Calu3 (cell line): ENCODE results near the gene SYP. TPM values are rescaled to one million over a fixed set of nuclear protein-coding genes. Genes with fewer than 3 reads are reported as not detected.
A peak's percentile ranks its signal among the peaks of the same experiment; 100 is the strongest.

Experiments
- BruUV-seq: library from RNA; stranded (reverse); fragments of 400-500 nt; replicated peaks from 2 replicates; lab custom pipeline; 2021; lab: Mats Ljungman, UMichigan
- CTCF ChIA-PET: fragments of 300-600 bp; sonication (Branson Sonifier 250); formaldehyde crosslinking; loops from one replicate; lab custom pipeline; 2022; ENCODE audit warnings: antibody characterized with exemption; lab: Charles Lee
- DNase-seq: peaks from one replicate; pipeline ENCODE4 v3.0.0; 2022
- H3K27ac Mint-ChIP-seq: one replicate; pipeline ENCODE4 v1.8.0; 2022; ENCODE audit warnings: mixed read lengths; ENCODE audit not compliant: unreplicated experiment
- H3K27me3 Mint-ChIP-seq: one replicate; pipeline ENCODE4 v1.8.0; 2022; ENCODE audit warnings: mixed read lengths; ENCODE audit not compliant: unreplicated experiment
- H3K36me3 Mint-ChIP-seq: one replicate; pipeline ENCODE4 v1.8.0; 2022; ENCODE audit warnings: mild to moderate bottlenecking, moderate library complexity, mixed read lengths; ENCODE audit not compliant: insufficient read depth, unreplicated experiment
- H3K4me1 Mint-ChIP-seq: one replicate; pipeline ENCODE4 v1.8.0; 2022; ENCODE audit warnings: mild to moderate bottlenecking, low read depth, mixed read lengths; ENCODE audit not compliant: unreplicated experiment
- H3K4me3 Mint-ChIP-seq: one replicate; pipeline ENCODE4 v1.8.0; 2022; ENCODE audit warnings: mild to moderate bottlenecking, low read depth, moderate library complexity, mixed read lengths; ENCODE audit not compliant: unreplicated experiment
- H3K9me3 Mint-ChIP-seq: one replicate; pipeline ENCODE4 v1.8.0; 2022; ENCODE audit warnings: low read depth, mixed read lengths; ENCODE audit not compliant: unreplicated experiment
- intact Hi-C: fragments of 100-400 bp; cut with micrococcal nuclease; formaldehyde crosslinking; loops from one replicate; pipeline ENCODE4 v1.10.0; 2022; ENCODE audit not compliant: unreplicated experiment
- total RNA-seq: library from RNA; stranded (reverse); gene quantifications from 2 replicates; pipeline ENCODE4 v1.2.3, GENCODE V29; 2022
- TF ChIP-seq, protein P1 (sequence below): fragments of 200-600 bp; IDR thresholded peaks from one replicate; pipeline ENCODE4 v1.8.0; 2022; ENCODE audit warnings: antibody characterized with exemption; ENCODE audit not compliant: unreplicated experiment

SYP gene
- total RNA-seq, 1 experiment from 2014 or later, result 2.7 TPM

GRCh38 chrX:49189606-49190005 is 10.4 kb downstream of the SYP start:
- CTCF ChIA-PET, result interaction anchor here (0.6 kb wide), 2 partner anchors 89 to 109 kb away, joined by 3 to 4 read pairs; no protein-coding TSS in a partner anchor
- no TSS peak for BruUV-seq
- Mint-ChIP-seq H3K27ac (peak overlapping the region; percentile 99), H3K4me3 (peak overlapping the region; percentile 75), H3K36me3 (peaks cover 52% of the 10 kb centered on the region), H3K27me3 (peaks cover 9% of the 10 kb centered on the region), H3K4me1 (peaks cover 32% of the 10 kb centered on the region), H3K9me3 (no peaks in the 10 kb centered on the region)
- TF ChIP-seq, protein P1, sequence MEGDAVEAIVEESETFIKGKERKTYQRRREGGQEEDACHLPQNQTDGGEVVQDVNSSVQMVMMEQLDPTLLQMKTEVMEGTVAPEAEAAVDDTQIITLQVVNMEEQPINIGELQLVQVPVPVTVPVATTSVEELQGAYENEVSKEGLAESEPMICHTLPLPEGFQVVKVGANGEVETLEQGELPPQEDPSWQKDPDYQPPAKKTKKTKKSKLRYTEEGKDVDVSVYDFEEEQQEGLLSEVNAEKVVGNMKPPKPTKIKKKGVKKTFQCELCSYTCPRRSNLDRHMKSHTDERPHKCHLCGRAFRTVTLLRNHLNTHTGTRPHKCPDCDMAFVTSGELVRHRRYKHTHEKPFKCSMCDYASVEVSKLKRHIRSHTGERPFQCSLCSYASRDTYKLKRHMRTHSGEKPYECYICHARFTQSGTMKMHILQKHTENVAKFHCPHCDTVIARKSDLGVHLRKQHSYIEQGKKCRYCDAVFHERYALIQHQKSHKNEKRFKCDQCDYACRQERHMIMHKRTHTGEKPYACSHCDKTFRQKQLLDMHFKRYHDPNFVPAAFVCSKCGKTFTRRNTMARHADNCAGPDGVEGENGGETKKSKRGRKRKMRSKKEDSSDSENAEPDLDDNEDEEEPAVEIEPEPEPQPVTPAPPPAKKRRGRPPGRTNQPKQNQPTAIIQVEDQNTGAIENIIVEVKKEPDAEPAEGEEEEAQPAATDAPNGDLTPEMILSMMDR, result no peak
- no peak for DNase-seq
- intact Hi-C loops, result loop anchor here (10.0 kb wide), 1 partner anchor 565 kb away; no protein-coding TSS in a partner anchor

GRCh38 chrX:49188468-49189076 is 11.4 kb downstream of the SYP start:
- no TSS peak for BruUV-seq
- H3K9me3 Mint-ChIP-seq, result no peaks in the 10 kb centered on the region

DNA sequence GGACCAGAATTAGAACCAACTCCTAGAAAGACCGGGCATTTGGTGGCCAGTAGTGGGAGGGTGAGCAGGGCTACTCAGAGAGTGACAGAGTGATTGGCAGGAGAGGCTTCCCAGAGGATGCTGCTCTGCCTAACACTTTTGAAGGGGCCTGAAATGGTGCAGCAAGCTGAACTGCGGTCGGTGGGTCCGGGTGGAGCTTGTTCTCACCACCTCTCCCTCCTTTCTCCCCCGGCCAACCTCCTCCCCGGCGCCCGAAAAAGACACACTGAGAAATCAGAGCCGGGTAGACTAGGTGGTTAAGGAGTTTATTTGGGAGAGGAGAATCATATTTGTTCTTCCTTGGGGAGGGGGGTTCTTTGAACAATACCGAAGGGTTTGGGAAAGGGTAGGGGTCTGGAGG is 12.5 kb downstream of the SYP start:
- intact Hi-C loops, result no loop called here
- TF ChIP-seq, protein P1, result no peak
- no peak overlapping the region for H3K4me3 Mint-ChIP-seq
- CTCF ChIA-PET, result interaction anchor here (0.5 kb wide), 1 partner anchor 1813 kb away, joined by 4 read pairs; no protein-coding TSS in a partner anchor
- H3K27me3 Mint-ChIP-seq, result peaks cover 9% of the 10 kb centered on the region
- no peak overlapping the region for H3K27ac Mint-ChIP-seq
- peaks cover 40% of the 10 kb centered on the region for H3K4me1 Mint-ChIP-seq
- peaks cover 66% of the 10 kb centered on the region for H3K36me3 Mint-ChIP-seq
- H3K9me3 Mint-ChIP-seq, result no peaks in the 10 kb centered on the region
- BruUV-seq, result no TSS peak
- no peak for DNase-seq

More at GRCh38 chrX:49188468-49189076, 11.4 kb downstream of the SYP start:
- no peak overlapping the region for H3K4me3 Mint-ChIP-seq
- CTCF ChIA-PET, result no interaction called here
- TF ChIP-seq, protein P1, result no peak
- H3K4me1 Mint-ChIP-seq, result peaks cover 40% of the 10 kb centered on the region
- DNase-seq, result no peak
- peaks cover 9% of the 10 kb centered on the region for H3K27me3 Mint-ChIP-seq
- peaks cover 62% of the 10 kb centered on the region for H3K36me3 Mint-ChIP-seq
- intact Hi-C loops, result no loop called here
- H3K27ac Mint-ChIP-seq, result no peak overlapping the region

- Mint-ChIP-seq H3K27ac (peak overlapping the region; percentile 29), H3K4me3 (peak overlapping the region; percentile 86), H3K36me3 (peaks cover 66% of the 10 kb centered on the region), H3K9me3 (no peaks in the 10 kb centered on the region), H3K4me1 (peaks cover 40% of the 10 kb centered on the region), H3K27me3 (peaks cover 9% of the 10 kb centered on the region)
- intact Hi-C loops, result no loop called here
- BruUV-seq, result no TSS peak
- CTCF ChIA-PET, result no interaction called here
- TF ChIP-seq, protein P1, result no peak
- no peak for DNase-seq
Measured at GRCh38 chrX:49187028-49187394, 13.0 kb downstream of the SYP start.
